GM19099 (cell line): Measurements from ENCODE around the gene CDH13.

ENCODE experiments used
- POLR2A ChIP-seq: IDR thresholded peaks from 3 replicates; pipeline ENCODE4 v1.6.1; 2011; ENCODE audit warnings: low read depth; ENCODE audit not compliant: insufficient read length; ENCODE audit errors: extremely low read depth

The CDH13 gene

GRCh38 chr16:83066881-83067280 lies 440.1 kb downstream of the CDH13 start:
- TF ChIP-seq POLR2A, result no peak

- TF ChIP-seq POLR2A, result no peak
These were observed 441.9 kb downstream of the CDH13 start for GRCh38 chr16:83068686-83069085.

DNA sequence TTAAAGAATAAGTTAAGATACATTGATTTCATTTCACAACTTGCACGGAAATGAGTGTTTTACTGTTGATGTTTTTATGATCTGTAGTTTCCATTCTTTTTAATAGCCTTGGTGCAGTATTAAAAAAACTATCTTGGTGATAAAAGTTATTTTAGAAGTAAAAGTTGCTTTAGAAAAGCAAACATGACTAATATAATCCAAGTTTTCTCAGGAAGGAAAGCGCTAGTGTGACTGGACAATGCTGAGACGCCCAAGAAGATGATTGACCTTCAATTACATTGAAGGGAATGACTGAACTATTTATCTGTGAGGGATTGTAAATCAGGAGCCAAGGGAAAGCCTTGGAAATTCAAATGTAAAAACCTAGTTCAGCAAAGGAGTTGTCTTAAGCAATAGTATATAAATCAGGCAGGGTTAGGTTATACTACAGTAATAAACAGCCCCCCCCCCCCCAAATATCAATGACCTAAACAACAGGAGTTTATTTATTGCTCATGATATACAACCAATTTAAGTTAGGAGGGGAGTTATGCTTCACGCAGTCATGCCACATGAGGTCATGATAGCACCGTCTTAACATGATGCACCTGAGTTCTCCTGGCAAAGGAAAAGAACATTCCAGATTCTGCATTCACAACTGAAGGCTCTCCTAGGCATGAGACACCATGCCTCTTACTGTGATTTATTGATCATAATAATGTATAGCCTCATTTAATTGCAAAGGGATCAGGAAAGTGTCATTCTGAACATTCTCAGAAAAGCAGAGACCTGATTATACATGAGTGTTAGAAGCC lies 443.8 kb downstream of the CDH13 start:
- TF ChIP-seq POLR2A, result no peak

DNA sequence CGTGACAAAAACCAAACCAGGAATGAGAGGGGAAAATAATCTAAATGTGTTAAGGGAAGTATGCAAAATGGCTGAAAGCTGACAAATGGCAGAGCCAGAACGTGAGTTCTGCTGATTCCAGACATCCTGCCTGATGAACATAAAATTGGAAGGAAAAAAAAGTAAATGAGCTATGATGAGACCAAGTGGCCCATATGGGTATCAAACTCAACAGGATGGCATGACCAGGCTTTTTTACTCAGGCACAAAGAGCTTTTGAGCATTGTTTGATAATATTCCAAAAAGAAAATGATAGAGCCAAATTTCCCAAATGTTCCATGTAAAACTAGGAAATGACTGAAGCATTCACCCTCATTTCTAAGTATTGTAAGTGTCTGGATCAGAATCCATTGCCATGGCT lies 449.2 kb downstream of the CDH13 start:
- no peak for TF ChIP-seq POLR2A

DNA sequence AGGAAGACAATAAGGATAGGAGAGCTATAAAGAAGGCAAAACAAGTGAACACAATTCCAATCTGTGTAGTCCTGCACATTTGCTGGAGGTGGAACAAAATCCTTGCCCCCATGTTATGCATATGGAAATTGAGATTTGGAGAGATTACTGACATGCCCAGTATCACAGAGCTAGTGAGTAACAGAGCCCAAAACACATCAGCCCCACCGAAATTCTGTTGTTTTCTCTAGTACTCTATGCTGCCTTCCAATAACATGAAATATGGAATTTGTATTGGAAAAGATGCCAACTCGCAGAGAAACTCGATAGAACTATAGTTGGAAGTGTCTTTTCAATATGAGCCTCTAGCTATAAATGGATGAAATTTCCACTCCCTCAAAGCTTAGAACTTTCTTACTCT lies 456.6 kb downstream of the CDH13 start:
- no peak for TF ChIP-seq POLR2A

DNA sequence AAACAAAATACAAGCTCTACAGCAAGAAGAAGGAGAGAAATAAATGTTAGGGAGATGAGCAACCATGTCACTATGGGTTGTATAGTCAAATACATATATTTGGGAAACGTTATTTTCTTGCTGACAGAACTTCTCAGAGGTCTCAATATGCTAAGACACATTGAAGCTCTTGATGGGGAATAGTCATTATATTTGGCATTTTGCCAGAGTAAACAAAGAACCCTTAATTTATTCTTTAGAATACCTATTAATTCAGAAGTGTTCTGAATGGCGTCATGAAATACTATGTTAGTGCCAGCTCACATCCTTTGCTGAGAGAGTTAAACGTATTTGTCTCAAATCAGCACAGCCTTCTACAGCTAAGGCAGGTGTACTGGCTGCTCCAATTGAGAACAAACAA lies 458.9 kb downstream of the CDH13 start:
- TF ChIP-seq POLR2A, result no peak

DNA sequence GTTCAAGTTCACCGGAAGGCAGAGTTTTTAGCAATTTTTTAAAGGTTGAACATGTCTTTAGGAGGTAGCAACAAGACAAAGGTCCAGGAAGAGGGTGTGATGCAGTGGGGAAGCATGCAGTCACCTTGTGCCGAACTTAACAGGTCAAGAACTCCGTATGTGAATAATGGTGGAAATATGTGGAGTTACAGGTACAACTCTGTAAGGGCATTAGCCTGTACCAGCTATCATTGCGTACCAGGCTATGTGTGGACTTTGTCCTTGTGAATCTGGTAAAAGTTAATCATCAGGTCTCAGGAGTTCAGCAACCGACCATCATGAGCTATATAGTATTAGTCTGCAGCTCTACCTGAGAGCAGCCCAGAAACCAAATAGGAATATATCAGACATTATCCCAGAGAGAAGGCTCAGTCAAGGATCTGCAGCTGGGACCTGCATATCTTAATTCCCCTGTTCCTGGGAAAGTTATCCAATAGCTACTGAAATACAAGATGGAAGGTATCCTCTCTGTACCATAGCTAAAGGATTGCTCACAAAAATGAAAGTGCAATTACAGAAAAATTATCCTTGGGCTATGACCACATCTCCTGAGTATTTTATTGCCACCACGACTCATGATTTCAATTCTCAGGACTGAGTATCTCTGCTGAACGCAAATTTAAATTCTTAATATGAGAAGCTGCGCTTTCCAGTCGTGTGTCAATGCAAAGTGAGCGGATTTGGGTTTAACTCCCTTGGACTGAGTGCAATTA lies 469.3 kb downstream of the CDH13 start:
- no peak for TF ChIP-seq POLR2A

GRCh38 chr16:83098536-83098935 lies 471.8 kb downstream of the CDH13 start:
- no peak for TF ChIP-seq POLR2A

GRCh38 chr16:83100679-83101078 lies 473.9 kb downstream of the CDH13 start:
- no peak for TF ChIP-seq POLR2A

DNA sequence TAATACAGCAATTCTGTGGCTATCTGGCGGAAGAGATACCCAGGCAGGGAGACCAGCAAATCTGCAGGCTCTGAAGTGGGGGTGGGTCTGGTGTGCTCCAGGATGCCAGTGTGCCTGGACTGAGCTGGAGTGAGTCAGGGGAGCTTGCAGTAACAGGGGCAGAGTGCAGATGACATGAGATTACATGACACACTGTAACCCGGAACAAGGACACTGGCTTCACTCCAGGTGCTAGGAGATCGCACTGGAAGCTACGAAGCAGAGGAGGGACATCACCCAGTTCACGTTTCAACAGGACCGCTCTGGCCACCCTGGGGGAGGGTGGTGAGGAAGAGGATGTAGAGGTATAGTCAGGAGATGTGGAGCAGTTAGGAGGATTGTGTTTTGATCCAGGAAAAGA lies 475.6 kb downstream of the CDH13 start:
- no peak for TF ChIP-seq POLR2A

GRCh38 chr16:83105279-83106077 lies 478.7 kb downstream of the CDH13 start:
- no peak for TF ChIP-seq POLR2A

DNA sequence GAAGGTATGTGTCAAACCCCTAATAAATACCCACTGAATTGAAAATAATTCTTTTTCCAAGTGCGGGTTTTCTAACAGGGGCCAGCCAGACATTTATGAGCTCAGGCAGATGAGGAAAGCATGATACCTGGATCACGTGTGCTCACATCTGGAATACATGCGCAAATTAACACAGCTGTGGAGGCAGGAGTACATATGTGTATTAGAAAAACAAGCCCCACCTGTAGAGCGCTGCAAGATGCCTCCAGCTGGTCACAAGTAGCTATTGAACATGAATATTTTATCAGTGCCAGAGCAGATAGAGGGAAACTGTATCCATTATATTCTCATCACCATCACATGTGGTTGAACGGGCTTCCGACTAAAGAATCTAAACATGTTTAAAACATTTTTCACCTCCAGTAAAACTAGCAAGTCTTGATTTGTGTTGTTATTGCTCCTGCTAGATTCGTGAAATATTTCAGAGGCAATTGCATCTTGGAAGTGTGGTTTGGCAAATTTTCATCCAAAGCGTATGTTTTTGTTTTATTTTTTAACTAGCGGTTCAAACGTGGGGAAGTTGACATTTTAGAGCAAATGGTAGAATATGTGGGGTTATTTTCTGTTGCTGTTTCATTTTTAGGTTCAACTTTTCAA lies 482.8 kb downstream of the CDH13 start:
- no peak for TF ChIP-seq POLR2A

DNA sequence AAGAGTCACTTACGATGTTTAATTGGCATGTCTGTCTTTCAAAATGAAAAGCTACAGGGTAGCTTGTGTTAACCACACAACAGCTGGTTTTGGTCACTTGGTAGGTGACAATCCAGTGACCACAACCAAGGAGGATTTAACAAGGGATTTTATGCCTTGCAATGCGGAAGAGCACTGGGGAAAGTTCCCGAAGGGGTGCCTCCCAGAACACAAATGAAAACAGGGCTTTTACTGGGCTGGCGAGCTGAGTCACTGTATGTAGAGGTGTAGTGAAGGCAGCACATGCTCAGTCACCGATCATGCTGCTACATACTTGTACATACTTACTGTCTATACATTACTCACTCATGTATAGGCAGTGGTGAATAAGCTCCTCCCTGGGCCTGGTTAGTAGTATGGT lies 483.5 kb downstream of the CDH13 start:
- no peak for TF ChIP-seq POLR2A

DNA sequence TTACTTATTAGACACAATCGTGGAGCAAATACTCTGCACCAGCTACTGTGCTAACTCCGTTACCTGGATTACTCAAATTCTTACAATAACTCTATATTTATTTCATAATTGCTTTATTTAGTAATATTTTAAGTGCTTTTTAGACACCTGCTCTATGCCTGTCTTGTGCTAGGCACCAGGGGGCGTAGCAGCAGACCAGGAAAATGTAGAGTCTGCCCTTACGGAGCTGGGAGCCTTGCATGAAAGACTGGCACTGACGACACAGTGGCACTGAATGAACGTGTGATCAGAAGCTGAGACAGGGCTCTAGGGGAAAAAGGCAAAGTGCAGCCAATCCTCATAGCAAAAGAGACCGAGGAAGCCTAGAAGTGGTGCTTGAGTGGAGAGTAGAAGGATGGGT lies 486.5 kb downstream of the CDH13 start:
- TF ChIP-seq POLR2A, result no peak

DNA sequence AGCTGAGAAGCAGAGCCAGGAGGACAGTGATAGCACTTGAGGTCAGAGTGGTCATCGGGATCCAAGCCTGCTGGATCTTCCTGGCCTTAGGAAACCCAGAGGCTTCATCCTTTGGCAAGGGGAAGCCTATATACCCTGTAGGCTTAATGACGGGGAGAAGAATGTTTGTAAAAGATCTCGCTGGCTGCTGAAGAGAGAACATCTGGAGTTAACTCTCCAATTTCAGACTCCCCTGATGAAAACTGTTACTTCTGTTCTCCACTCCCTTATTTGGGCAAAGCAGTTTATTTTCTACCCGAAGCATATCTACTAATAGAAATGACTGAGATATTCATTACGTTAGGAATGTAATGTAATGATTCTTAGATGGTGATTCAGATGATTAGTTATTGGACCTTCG lies 487.0 kb downstream of the CDH13 start:
- TF ChIP-seq POLR2A, result no peak
